Measurements from ENCODE around the gene MAGEF1. TPM values are rescaled to one million over a fixed set of nuclear protein-coding genes. Genes with fewer than 3 reads are reported as not detected.

The MAGEF1 gene
- total and polyA plus RNA-seq, 2 donors (not counting 3 experiments of a cell fraction or from before 2014, with no cell fraction given): 7.0 to 14.2 TPM

- Histone ChIP-seq H3K27me3 (ENCODE audit: control insufficient read depth in 2 of 2, insufficient read depth in 2 of 2, low read length in 2 of 2) (peaks cover 3 to 7% of the 10 kb centered on the region in 2 experiments), H3K9me3 (replicated peaks; ENCODE audit: control insufficient read depth, insufficient read depth, low read length) (no peaks in the 10 kb centered on the region), H3K9me1 (replicated peaks; ENCODE audit: control insufficient read depth, extremely low read depth, insufficient read depth, low read length) (no peaks in the 10 kb centered on the region), H4K20me1 (replicated peaks; ENCODE audit: control insufficient read depth, extremely low read depth, insufficient read depth, low read length) (no peaks in the 10 kb centered on the region), H3K4me3 (replicated peaks in 1 of 3; ENCODE audit: insufficient read depth in 1 of 3, low read depth in 1 of 3, low read length in 3 of 3) (no peak overlapping the region), H3K4me2 (ENCODE audit: insufficient read depth, low read length) (no peak overlapping the region), H2AFZ (ENCODE audit: low read depth, low read length) (no peak overlapping the region), H3K4me1 (ENCODE audit: control insufficient read depth, extremely low read depth, insufficient read depth, low read length) (no peaks in the 10 kb centered on the region), H3K79me2 (ENCODE audit: control insufficient read depth, insufficient read depth, low read length) (no peaks in the 10 kb centered on the region), H3K27ac (ENCODE audit: insufficient read depth, low read depth, low read length) (no peak overlapping the region), H3K36me3 (ENCODE audit: control insufficient read depth in 2 of 2, extremely low read depth in 1 of 2, insufficient read depth in 2 of 2, low read length in 2 of 2) (no peaks in the 10 kb centered on the region), H3K9ac (replicated peaks; ENCODE audit: extremely low read depth, insufficient read depth, low read length) (no peak overlapping the region)
- dilution Hi-C loops (cut with MboI; ENCODE audit: extremely low pct_ligation_motif_present, low sequenced_read_pairs) (no loop called here), intact Hi-C loops (cut with micrococcal nuclease) (no loop called here)
- no peak for DNase-seq (ENCODE audit: low read depth, low spot score)
- TF ChIP-seq GATA2 (IDR thresholded peaks at IDR 0.05; ENCODE audit: insufficient read depth, insufficient read length, low read depth, low read length) (no peak), EZH2 (IDR thresholded peaks at IDR 0.05; ENCODE audit: borderline replicate concordance, low read depth, low read length, severe bottlenecking) (no peak), MAX (IDR thresholded peaks at IDR 0.05; ENCODE audit: insufficient read depth, insufficient read length) (no peak), POLR2A (IDR thresholded peaks at IDR 0.05; ENCODE audit: low read depth, low read length) (no peak), MYC (IDR thresholded peaks at IDR 0.05; ENCODE audit: low read depth, low read length) (no peak), FOS (IDR thresholded peaks at IDR 0.05; ENCODE audit: borderline replicate concordance, insufficient read depth, low read length) (no peak), CTCF (IDR thresholded peaks at IDR 0.05; ENCODE audit: extremely low read depth in 1 of 2, insufficient read depth in 1 of 2, low read depth in 1 of 2, low read length in 2 of 2) (no peak), JUN (IDR thresholded peaks at IDR 0.05; ENCODE audit: borderline replicate concordance, insufficient read depth, insufficient read length, low read depth) (no peak), POLR2AphosphoS5 (IDR thresholded peaks at IDR 0.05; ENCODE audit: insufficient read depth, low read depth, low read length) (no peak)
- CTCF ChIA-PET: interaction anchor here (1.6 to 4.3 kb wide), 4 partner anchors 9 to 73 kb away, joined by 4 to 30 read pairs (median 10); no protein-coding TSS in a partner anchor
- POLR2A ChIA-PET: no interaction called here
- no TSS peak for BruUV-seq (replicated peaks)
- FAIRE-seq: no peak
Measured at GRCh38 chr3:184728010-184728527, 16.2 kb upstream of the MAGEF1 start.

Measured in endothelial cell of umbilical vein (primary cell).